Measurements from ENCODE around the gene BCAR1.
"Not testable (repeated sequence)": the region's sequence is repeated elsewhere in the genome, so short reads cannot be mapped to it uniquely, and the experiment has no call there.

- TF ChIP-seq YY1 (IDR thresholded peaks at IDR 0.05; ENCODE audit: insufficient read depth, insufficient read length); ZNF274 (IDR thresholded peaks at IDR 0.05; ENCODE audit: low read depth, low read length); SUZ12 (IDR thresholded peaks at IDR 0.05; ENCODE audit: extremely low read depth, insufficient read depth, insufficient read length): not testable (repeated sequence)
Measured at GRCh38 chr16:75205438-75205837, 46.0 kb downstream of the BCAR1 start.

All from NT2/D1 (cell line).